HEK293 (cell line): ENCODE data around the gene UBE2M.

Experiments used
- BCL11B ChIP-seq: fragments of 450-650 bp; formaldehyde crosslinking; IDR thresholded peaks from 2 replicates; pipeline ENCODE4 v1.5.1; 2016; ENCODE audit warnings: low read depth, missing biosample characterization, missing genetic modification characterization
- GLIS2 ChIP-seq: fragments of 450-650 bp; formaldehyde crosslinking; IDR thresholded peaks from 2 replicates; pipeline ENCODE4 v1.5.1; 2016; ENCODE audit warnings: missing biosample characterization, missing genetic modification characterization
- HIC1 ChIP-seq: fragments of 450-650 bp; formaldehyde crosslinking; IDR thresholded peaks from 2 replicates; pipeline ENCODE4 v1.5.1; 2016; ENCODE audit warnings: missing biosample characterization, missing genetic modification characterization
- KLF16 ChIP-seq: fragments of 450-650 bp; formaldehyde crosslinking; IDR thresholded peaks from 2 replicates; pipeline ENCODE4 v1.5.1; 2017; ENCODE audit warnings: missing biosample characterization, missing genetic modification characterization
- KLF17 ChIP-seq: fragments of 450-650 bp; formaldehyde crosslinking; IDR thresholded peaks from 2 replicates; pipeline ENCODE4 v1.5.1; 2016; ENCODE audit warnings: missing biosample characterization, missing genetic modification characterization
- KLF9 ChIP-seq: fragments of 450-650 bp; formaldehyde crosslinking; IDR thresholded peaks from 2 replicates; pipeline ENCODE4 v1.5.1; 2016; ENCODE audit warnings: missing biosample characterization, missing genetic modification characterization, low read depth
- MYNN ChIP-seq: fragments of 450-650 bp; formaldehyde crosslinking; IDR thresholded peaks from 2 replicates; pipeline ENCODE4 v1.5.1; 2016; ENCODE audit warnings: missing biosample characterization, missing genetic modification characterization, borderline replicate concordance
- PRDM6 ChIP-seq: fragments of 450-650 bp; formaldehyde crosslinking; IDR thresholded peaks from 2 replicates; pipeline ENCODE4 v1.5.1; 2017; ENCODE audit warnings: missing biosample characterization, missing genetic modification characterization
- ZBTB26 ChIP-seq: fragments of 450-650 bp; formaldehyde crosslinking; optimal IDR thresholded peaks from 2 replicates; pipeline ENCODE3; 2016; ENCODE audit warnings: missing biosample characterization, mild to moderate bottlenecking, missing genetic modification characterization
- ZBTB49 ChIP-seq: fragments of 450-650 bp; formaldehyde crosslinking; IDR thresholded peaks from 2 replicates; pipeline ENCODE4 v1.5.1; 2016; ENCODE audit warnings: missing biosample characterization, missing genetic modification characterization, low read depth
- ZNF148 ChIP-seq: fragments of 450-650 bp; formaldehyde crosslinking; IDR thresholded peaks from 2 replicates; pipeline ENCODE4 v1.5.0; 2017; ENCODE audit warnings: missing biosample characterization, missing genetic modification characterization, borderline replicate concordance
- ZNF324 ChIP-seq: fragments of 450-650 bp; formaldehyde crosslinking; IDR thresholded peaks from 2 replicates; pipeline ENCODE4 v1.5.1; 2016; ENCODE audit warnings: missing biosample characterization, missing genetic modification characterization
- ZNF362 ChIP-seq: fragments of 450-650 bp; formaldehyde crosslinking; IDR thresholded peaks from 2 replicates; pipeline ENCODE4 v1.5.1; 2016; ENCODE audit warnings: missing biosample characterization, missing genetic modification characterization
- ZNF366 ChIP-seq: fragments of 450-650 bp; formaldehyde crosslinking; conservative IDR thresholded peaks from 2 replicates; pipeline ENCODE4 v1.5.1; 2016; ENCODE audit warnings: missing biosample characterization, missing genetic modification characterization
- ZNF404 ChIP-seq: fragments of 450-650 bp; formaldehyde crosslinking; IDR thresholded peaks from 2 replicates; pipeline ENCODE4 v1.5.1; 2017; ENCODE audit warnings: missing biosample characterization, missing genetic modification characterization
- ZNF488 ChIP-seq: fragments of 450-650 bp; formaldehyde crosslinking; IDR thresholded peaks from 2 replicates; pipeline ENCODE4 v1.5.1; 2016; ENCODE audit warnings: missing biosample characterization, missing genetic modification characterization
- ZNF555 ChIP-seq: fragments of 450-650 bp; formaldehyde crosslinking; conservative IDR thresholded peaks from 2 replicates; pipeline ENCODE4 v1.5.1; 2017; ENCODE audit warnings: missing biosample characterization, mild to moderate bottlenecking, missing genetic modification characterization, inconsistent platforms
- ZNF558 ChIP-seq: fragments of 450-650 bp; formaldehyde crosslinking; IDR thresholded peaks from 2 replicates; pipeline ENCODE4 v1.5.1; 2016; ENCODE audit warnings: missing biosample characterization, missing genetic modification characterization
- ZNF776 ChIP-seq: fragments of 450-650 bp; formaldehyde crosslinking; IDR thresholded peaks from 2 replicates; pipeline ENCODE4 v1.5.0; 2017; ENCODE audit warnings: missing biosample characterization, missing genetic modification characterization, borderline replicate concordance
- ZNF843 ChIP-seq: fragments of 450-650 bp; formaldehyde crosslinking; IDR thresholded peaks from 2 replicates; pipeline ENCODE4 v1.5.1; 2016; ENCODE audit warnings: missing biosample characterization, missing genetic modification characterization
- ZSCAN30 ChIP-seq: fragments of 450-650 bp; IDR thresholded peaks from 2 replicates; pipeline ENCODE4 v1.5.1; 2018; ENCODE audit warnings: missing biosample characterization, mild to moderate bottlenecking, missing genetic modification characterization, moderate library complexity
- ZSCAN5A ChIP-seq: fragments of 450-650 bp; formaldehyde crosslinking; IDR thresholded peaks from 2 replicates; pipeline ENCODE4 v1.5.1; 2016; ENCODE audit warnings: missing biosample characterization, missing genetic modification characterization

The UBE2M gene

GRCh38 chr19:58554494-58555368 is 3.7 kb downstream of the UBE2M start, which contains the start of gene CHMP2A (continued):
- TF ChIP-seq ZBTB49 (tag by site-specific recombination) (no peak), KLF17 (tag by site-specific recombination) (peak; percentile 49), GLIS2 (peak; percentile 81), ZNF843 (peak; percentile 88), ZNF366 (tag by site-specific recombination) (0 out of 2 replicates have a peak, but pooled peaks have one; percentile 7), ZNF558 (tag by site-specific recombination) (no peak), ZNF404 (tag by site-specific recombination) (no peak), ZNF555 (no peak), KLF16 (peak; percentile 80), MYNN (tag by site-specific recombination) (no peak), ZNF148 (tag by site-specific recombination) (no peak; the same call in 1 of the 2 replicates), ZNF362 (tag by site-specific recombination) (no peak), ZBTB26 (peak; percentile 91), BCL11B (tag by site-specific recombination) (no peak), ZSCAN30 (tag by site-specific recombination) (peak; percentile 69), KLF9 (tag by site-specific recombination) (no peak; the same call in none of the 2 replicates), PRDM6 (tag by site-specific recombination) (no peak), ZNF776 (tag by site-specific recombination) (no peak), ZNF324 (tag by site-specific recombination) (no peak; the same call in 1 of the 2 replicates), ZSCAN5A (tag by site-specific recombination) (0 out of 2 replicates have a peak, but pooled peaks have one; percentile 10), HIC1 (no peak; the same call in 1 of the 2 replicates), ZNF488 (tag by site-specific recombination) (no peak)
